CD4-positive, alpha-beta memory T cell (primary cell): Measurements from ENCODE around the gene COL4A1. TPM values are rescaled to one million over a fixed set of nuclear protein-coding genes. Genes with fewer than 3 reads are reported as not detected.

Source experiments
- CTCF ChIA-PET: fragments of 350-600 bp; sonication (Branson Sonifier 250); formaldehyde crosslinking; loops from one replicate; lab custom pipeline; 2021; ENCODE audit warnings: inconsistent platforms; ENCODE audit not compliant: partially characterized antibody; lab: Charles Lee
- POLR2A ChIA-PET: fragments of 350-600 bp; sonication (Branson Sonifier 250); formaldehyde crosslinking; loops from one replicate; lab custom pipeline; 2021; ENCODE audit not compliant: partially characterized antibody; lab: Charles Lee
- DNase-seq, 5 donors: peaks; one replicate each; pipeline versions ENCODE4 v3.0.0 to v3.0.0-alpha.2; 2020 to 2022; ENCODE audit warnings: mixed read lengths in 1 of 5
- H3K27ac ChIP-seq: one replicate; pipeline ENCODE4 v1.7.0; 2013; ENCODE audit warnings: low read depth, low read length
- H3K27me3 ChIP-seq: 2 replicates; pipeline ENCODE4 v1.7.0; 2013; ENCODE audit warnings: mild to moderate bottlenecking, low read length, moderate library complexity; ENCODE audit not compliant: insufficient read depth
- H3K36me3 ChIP-seq: 2 replicates; pipeline ENCODE4 v1.7.0; 2013; ENCODE audit warnings: mild to moderate bottlenecking, low read length, moderate library complexity; ENCODE audit not compliant: insufficient read depth
- H3K4me1 ChIP-seq: 2 replicates; pipeline ENCODE4 v1.7.0; 2013; ENCODE audit warnings: mild to moderate bottlenecking, low read length, moderate library complexity; ENCODE audit not compliant: insufficient read depth
- H3K4me3 ChIP-seq, 2 donors: one replicate each; pipeline ENCODE4 v1.7.0; 2013; ENCODE audit warnings: low read length in 2 of 2, mild to moderate bottlenecking in 1 of 2
- H3K9me3 ChIP-seq, 2 donors: one replicate each; pipeline ENCODE4 v1.7.0; 2013; ENCODE audit warnings: low read length in 2 of 2, control low read depth in 1 of 2; ENCODE audit not compliant: control insufficient read depth in 1 of 2
- H3K27ac Mint-ChIP-seq, 7 donors: one replicate each; pipeline ENCODE4 v1.8.0; 2020 to 2021; ENCODE audit warnings: mixed read lengths in 7 of 7, mild to moderate bottlenecking in 6 of 7, inconsistent platforms in 3 of 7, moderate library complexity in 3 of 7
- H3K27me3 Mint-ChIP-seq, 2 donors: one replicate each; pipeline ENCODE4 v1.8.0; 2020 to 2021; ENCODE audit warnings: mixed read lengths in 2 of 2
- H3K36me3 Mint-ChIP-seq, 2 donors: one replicate each; pipeline ENCODE4 v1.8.0; 2020 to 2021; ENCODE audit warnings: mixed read lengths in 2 of 2, inconsistent platforms in 1 of 2, mild to moderate bottlenecking in 1 of 2
- H3K4me1 Mint-ChIP-seq, 4 donors: one replicate each; pipeline ENCODE4 v1.8.0; 2020 to 2021; ENCODE audit warnings: mixed read lengths in 4 of 4, mild to moderate bottlenecking in 1 of 4
- H3K4me3 Mint-ChIP-seq, 8 donors: one replicate each; pipeline ENCODE4 v1.8.0; 2020 to 2021; ENCODE audit warnings: mixed read lengths in 8 of 8, mild to moderate bottlenecking in 7 of 8, moderate library complexity in 6 of 8, inconsistent platforms in 3 of 8
- H3K9me3 Mint-ChIP-seq, 8 donors: one replicate each; pipeline ENCODE4 v1.8.0; 2020 to 2021; ENCODE audit warnings: mixed read lengths in 8 of 8, mild to moderate bottlenecking in 5 of 8, inconsistent platforms in 3 of 8, moderate library complexity in 1 of 8
- intact Hi-C: fragments of 100-400 bp; cut with micrococcal nuclease; formaldehyde crosslinking; loops from one replicate; pipeline ENCODE4 v1.15.1; 2023
- polyA plus RNA-seq, 2 donors: library from polyadenylated mRNA; unstranded; fragments of 300-500 nt; fragmentation: Illumina TruSeq; gene quantifications; one replicate each; pipeline ENCODE4 v1.2.3, GENCODE V29; 2021
- total RNA-seq, 2 experiments: library from RNA; stranded (reverse); gene quantifications; one replicate each; pipeline ENCODE4 v1.2.3, GENCODE V29; 2021

Gene COL4A1
- total and polyA plus RNA-seq, 4 experiments from 2014 or later = not detected

DNA sequence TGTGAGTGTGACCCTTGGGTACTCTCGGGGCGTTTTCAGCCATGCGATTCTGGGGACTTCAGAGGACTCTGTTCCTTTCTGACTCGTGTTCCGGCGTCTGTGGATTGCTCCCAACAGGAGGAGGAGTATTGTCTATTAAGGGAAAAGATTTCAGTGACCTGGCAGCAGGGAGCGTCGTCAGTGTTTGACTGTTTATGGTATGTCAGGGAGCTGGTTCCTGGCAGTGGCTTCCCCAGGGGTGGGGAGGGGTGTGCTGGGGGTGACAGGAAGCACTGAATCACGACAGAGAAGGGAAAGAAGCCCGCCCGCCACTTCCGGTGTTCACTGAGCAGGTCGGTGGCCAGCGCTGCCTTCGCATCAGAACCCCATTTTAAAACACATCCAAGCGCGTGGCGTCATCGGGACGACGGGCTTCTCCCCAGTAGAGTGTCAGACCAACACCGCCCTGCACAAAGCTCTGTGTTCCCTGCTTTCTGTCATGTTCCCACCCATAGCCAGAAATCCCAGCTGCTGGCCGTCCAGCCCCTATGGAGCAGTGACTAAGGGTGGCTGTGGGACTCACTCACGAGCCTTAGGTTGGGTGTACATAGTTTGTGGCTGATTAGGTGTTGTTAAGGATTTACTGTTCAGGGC, 34.0 kb upstream of the COL4A1 start:
- Histone ChIP-seq H3K4me1 (peaks cover 14% of the 10 kb centered on the region), H3K4me3 (no peak overlapping the region), H3K27me3 (no peaks in the 10 kb centered on the region), H3K36me3 (no peaks in the 10 kb centered on the region), H3K9me3 (no peaks in the 10 kb centered on the region), H3K27ac (no peak overlapping the region)
- Mint-ChIP-seq H3K9me3 (peaks cover 0 to 7% (median 0%) of the 10 kb centered on the region in 8 donors), H3K36me3 (no peaks in the 10 kb centered on the region), H3K4me1 (peaks cover 11 to 26% (median 17%) of the 10 kb centered on the region in 4 donors), H3K27ac (peak overlapping the region; percentile 17 to 72 (median 51)), H3K27me3 (peaks cover 8 to 13% of the 10 kb centered on the region in 2 donors), H3K4me3 (peak overlapping the region; percentile 55 to 79 (median 70))
- peak in 4 of 5 donors; percentile 11 to 36 (median 30) for DNase-seq
- ChIA-PET POLR2A (no interaction called here), CTCF (no interaction called here)
- intact Hi-C loops = no loop called here

DNA sequence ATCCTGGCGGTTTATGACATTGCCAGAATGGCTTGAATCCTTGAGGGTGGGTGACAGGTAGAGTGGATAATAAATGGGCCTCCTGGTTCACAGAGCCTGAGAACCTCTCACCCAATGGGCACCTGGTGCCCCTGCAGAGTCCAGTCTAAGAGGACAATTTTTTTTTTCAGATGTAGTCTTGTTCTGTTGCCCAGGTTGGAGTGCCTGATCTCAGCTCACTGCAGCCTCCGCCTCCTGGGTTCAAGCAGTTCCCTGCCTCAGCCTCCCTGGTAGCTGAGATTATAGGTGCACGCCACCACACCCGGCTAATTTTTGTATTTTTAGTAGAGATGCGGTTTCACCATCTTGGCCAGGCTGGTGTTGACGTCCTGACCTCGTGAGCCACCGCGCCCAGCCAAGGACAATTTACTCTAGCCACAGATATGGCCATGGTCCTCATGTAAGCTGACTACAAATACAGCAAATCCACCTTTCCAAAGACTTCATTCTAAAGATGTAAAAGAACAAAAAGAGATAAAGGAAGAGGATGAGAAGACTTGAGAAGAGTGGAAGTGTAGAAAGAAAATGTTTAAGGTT, 33.1 kb upstream of the COL4A1 start:
- peak overlapping the region in 2 of 7 donors; percentile 10 to 76 for H3K27ac Mint-ChIP-seq
- peak overlapping the region in 4 of 8 donors; percentile 63 to 79 (median 74) for H3K4me3 Mint-ChIP-seq
- ChIA-PET POLR2A (no interaction called here), CTCF (no interaction called here)
- H3K4me1 ChIP-seq = peaks cover 14% of the 10 kb centered on the region
- no peaks in the 10 kb centered on the region for H3K36me3 Mint-ChIP-seq
- H3K9me3 Mint-ChIP-seq = peaks cover 0 to 9% (median 1%) of the 10 kb centered on the region in 8 donors
- H3K27me3 Mint-ChIP-seq = peaks cover 8 to 13% of the 10 kb centered on the region in 2 donors
- intact Hi-C loops = no loop called here
- H3K9me3 ChIP-seq = no peaks in the 10 kb centered on the region
- no peak overlapping the region for H3K4me3 ChIP-seq
- DNase-seq = no peak
- no peaks in the 10 kb centered on the region for H3K36me3 ChIP-seq
- H3K27me3 ChIP-seq = no peaks in the 10 kb centered on the region
- H3K27ac ChIP-seq = no peak overlapping the region
- H3K4me1 Mint-ChIP-seq = peaks cover 11 to 26% (median 17%) of the 10 kb centered on the region in 4 donors

DNA sequence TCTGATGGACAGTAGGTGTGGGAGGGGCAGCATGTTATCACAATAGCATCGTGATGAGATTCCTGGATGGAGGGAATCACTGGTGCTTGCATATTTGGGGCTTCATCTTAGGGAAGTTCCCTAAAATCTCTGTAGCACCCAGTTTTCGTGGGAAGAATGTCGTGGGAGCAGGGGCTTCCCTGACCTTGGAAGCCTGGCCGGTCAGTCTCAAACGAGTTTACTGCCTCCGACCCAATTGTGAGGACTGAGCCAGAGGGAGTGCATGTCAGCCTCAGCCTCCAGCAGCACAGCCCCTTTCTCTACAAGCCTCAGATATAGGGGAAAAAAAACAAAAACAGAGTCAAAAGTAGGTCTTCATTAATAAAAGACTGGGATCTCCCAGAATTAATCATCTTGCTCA, 32.3 kb upstream of the COL4A1 start:
- POLR2A ChIA-PET = no interaction called here
- Mint-ChIP-seq H3K9me3 (peaks cover 0 to 9% (median 4%) of the 10 kb centered on the region in 8 donors), H3K27ac (no peak overlapping the region), H3K4me1 (peaks cover 11 to 26% (median 17%) of the 10 kb centered on the region in 4 donors), H3K27me3 (peaks cover 8 to 14% of the 10 kb centered on the region in 2 donors), H3K36me3 (peaks cover 0 to 1% of the 10 kb centered on the region in 2 donors), H3K4me3 (no peak overlapping the region)
- DNase-seq = no peak
- Histone ChIP-seq H3K27me3 (no peaks in the 10 kb centered on the region), H3K27ac (no peak overlapping the region), H3K4me3 (no peak overlapping the region), H3K36me3 (no peaks in the 10 kb centered on the region), H3K9me3 (no peaks in the 10 kb centered on the region), H3K4me1 (peaks cover 14% of the 10 kb centered on the region)
- intact Hi-C loops = no loop called here
- CTCF ChIA-PET = no interaction called here

DNA sequence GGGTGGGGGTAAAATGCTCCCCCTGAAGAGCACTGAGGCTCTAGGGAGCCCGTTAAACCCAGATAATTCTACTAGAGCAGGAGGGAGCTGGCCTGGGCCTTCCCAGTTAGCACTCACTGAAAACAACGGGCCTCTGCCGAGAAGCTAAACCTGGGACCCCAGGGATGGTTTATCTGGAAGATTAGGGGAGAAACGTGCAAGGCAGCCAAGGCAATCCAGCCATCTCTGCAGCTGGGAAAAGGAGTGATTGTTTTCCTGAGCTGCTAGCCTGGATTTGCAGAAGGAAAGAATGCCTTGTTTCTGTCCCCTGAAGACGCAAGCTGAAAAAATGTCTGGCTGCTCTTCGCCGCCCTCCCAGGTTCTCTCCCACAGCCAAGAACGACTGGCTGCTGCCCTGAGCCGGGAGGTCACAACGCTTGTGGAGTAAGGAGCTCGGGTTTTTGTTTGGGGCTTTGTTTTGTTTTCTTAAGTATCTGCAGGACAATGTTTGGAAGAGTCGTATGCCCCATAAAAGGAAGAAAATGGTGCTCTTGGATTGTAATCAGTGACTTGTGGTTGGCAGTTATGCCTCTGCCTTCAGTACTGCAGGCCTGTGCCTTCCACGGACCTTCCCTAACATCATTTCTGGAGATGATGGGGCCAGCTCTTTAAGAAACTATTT, 31.6 kb upstream of the COL4A1 start:
- Mint-ChIP-seq H3K9me3 (peaks cover 0 to 9% (median 4%) of the 10 kb centered on the region in 8 donors), H3K36me3 (peaks cover 0 to 1% of the 10 kb centered on the region in 2 donors), H3K27ac (no peak overlapping the region), H3K4me1 (peaks cover 11 to 26% (median 17%) of the 10 kb centered on the region in 4 donors), H3K27me3 (peaks cover 8 to 14% of the 10 kb centered on the region in 2 donors), H3K4me3 (peak overlapping the region in 1 of 8 donors; percentile 2)
- peaks cover 14% of the 10 kb centered on the region for H3K4me1 ChIP-seq
- no peaks in the 10 kb centered on the region for H3K27me3 ChIP-seq
- CTCF ChIA-PET = no interaction called here
- no peak overlapping the region for H3K27ac ChIP-seq
- H3K36me3 ChIP-seq = no peaks in the 10 kb centered on the region
- POLR2A ChIA-PET = no interaction called here
- H3K4me3 ChIP-seq = no peak overlapping the region
- DNase-seq = no peak
- intact Hi-C loops = no loop called here
- no peaks in the 10 kb centered on the region for H3K9me3 ChIP-seq

DNA sequence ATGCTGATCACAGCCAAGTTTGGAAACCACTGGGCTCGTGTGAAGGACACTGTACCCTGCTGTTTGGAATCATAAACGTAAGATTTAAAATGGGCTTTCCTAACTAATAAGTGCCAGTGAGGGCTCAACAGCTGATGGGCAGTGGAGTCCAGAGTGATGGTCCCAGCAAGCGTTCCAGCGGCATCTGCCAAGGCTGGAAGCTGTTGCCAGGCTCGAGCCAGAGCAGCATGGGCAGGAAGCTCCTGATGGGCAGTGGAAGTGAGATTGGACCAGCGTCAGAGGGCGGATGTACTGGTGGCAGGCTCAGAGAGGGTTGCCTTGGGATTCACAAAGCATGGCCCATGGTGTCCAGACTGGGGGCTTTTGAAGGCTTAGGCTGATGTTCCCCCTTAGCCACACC, 30.3 kb upstream of the COL4A1 start:
- no peak overlapping the region for H3K4me3 ChIP-seq
- POLR2A ChIA-PET = no interaction called here
- CTCF ChIA-PET = no interaction called here
- no peak overlapping the region for H3K27ac Mint-ChIP-seq
- intact Hi-C loops = no loop called here
- H3K4me3 Mint-ChIP-seq = no peak overlapping the region
- H3K4me1 ChIP-seq = peaks cover 14% of the 10 kb centered on the region
- peaks cover 8 to 18% of the 10 kb centered on the region in 2 donors for H3K27me3 Mint-ChIP-seq
- H3K36me3 Mint-ChIP-seq = peaks cover 0 to 1% of the 10 kb centered on the region in 2 donors
- H3K36me3 ChIP-seq = no peaks in the 10 kb centered on the region
- no peaks in the 10 kb centered on the region for H3K27me3 ChIP-seq
- DNase-seq = no peak
- peaks cover 11 to 26% (median 17%) of the 10 kb centered on the region in 4 donors for H3K4me1 Mint-ChIP-seq
- H3K9me3 ChIP-seq = no peaks in the 10 kb centered on the region
- peaks cover 0 to 9% (median 5%) of the 10 kb centered on the region in 8 donors for H3K9me3 Mint-ChIP-seq
- H3K27ac ChIP-seq = no peak overlapping the region

DNA sequence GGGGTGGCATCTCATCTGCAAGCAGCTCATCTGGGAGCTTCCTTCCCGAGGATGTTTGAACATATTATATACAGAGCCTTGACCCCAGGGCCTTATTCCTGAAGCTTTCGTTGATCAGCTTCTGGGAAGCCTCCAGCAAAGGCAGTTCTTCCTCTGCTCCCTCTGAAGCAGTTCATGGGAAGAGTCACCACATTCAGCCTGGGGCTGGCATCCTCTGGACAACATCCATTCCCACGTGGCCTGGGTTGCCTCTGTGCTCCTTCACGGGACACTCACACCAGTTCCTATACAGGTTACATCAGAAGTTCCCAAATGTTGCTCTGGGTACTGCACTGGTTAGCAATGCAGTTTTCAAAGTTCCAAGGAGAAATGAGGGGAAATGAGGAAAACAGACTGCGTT, 29.7 kb upstream of the COL4A1 start:
- Mint-ChIP-seq H3K36me3 (peaks cover 0 to 1% of the 10 kb centered on the region in 2 donors), H3K27ac (no peak overlapping the region), H3K9me3 (peaks cover 0 to 9% (median 5%) of the 10 kb centered on the region in 8 donors), H3K27me3 (peaks cover 6 to 18% of the 10 kb centered on the region in 2 donors), H3K4me1 (peaks cover 10 to 24% (median 16%) of the 10 kb centered on the region in 4 donors), H3K4me3 (no peak overlapping the region)
- ChIA-PET CTCF (no interaction called here), POLR2A (no interaction called here)
- Histone ChIP-seq H3K9me3 (no peaks in the 10 kb centered on the region), H3K4me1 (peaks cover 14% of the 10 kb centered on the region), H3K4me3 (no peak overlapping the region), H3K27ac (no peak overlapping the region), H3K36me3 (no peaks in the 10 kb centered on the region), H3K27me3 (no peaks in the 10 kb centered on the region)
- intact Hi-C loops = no loop called here
- no peak for DNase-seq

DNA sequence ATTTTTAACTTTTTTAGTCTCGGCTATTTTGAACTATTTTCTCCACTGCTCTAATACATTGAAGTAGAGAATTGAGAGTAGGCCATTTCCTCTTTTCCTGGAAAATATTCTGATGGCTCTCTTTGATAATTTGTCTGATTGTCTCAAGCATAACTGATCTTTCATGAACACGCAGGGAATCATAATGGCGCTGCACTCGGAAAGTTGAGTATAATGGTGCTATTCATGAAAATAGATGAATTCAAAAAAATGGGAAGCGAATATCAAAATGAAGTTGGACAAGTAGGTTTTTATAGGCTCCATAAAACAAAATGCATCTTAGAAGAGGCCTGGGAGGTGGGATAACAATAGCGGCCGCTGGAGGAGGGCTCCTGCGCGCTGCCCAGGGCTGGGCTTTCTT, 29.2 kb upstream of the COL4A1 start:
- Mint-ChIP-seq H3K4me3 (no peak overlapping the region), H3K36me3 (peaks cover 0 to 1% of the 10 kb centered on the region in 2 donors), H3K4me1 (peaks cover 8 to 18% (median 11%) of the 10 kb centered on the region in 4 donors), H3K27ac (no peak overlapping the region), H3K27me3 (peaks cover 6 to 18% of the 10 kb centered on the region in 2 donors), H3K9me3 (peaks cover 0 to 9% (median 5%) of the 10 kb centered on the region in 8 donors)
- no peaks in the 10 kb centered on the region for H3K36me3 ChIP-seq
- no peak overlapping the region for H3K27ac ChIP-seq
- ChIA-PET CTCF (no interaction called here), POLR2A (no interaction called here)
- intact Hi-C loops = no loop called here
- peaks cover 14% of the 10 kb centered on the region for H3K4me1 ChIP-seq
- no peak for DNase-seq
- no peaks in the 10 kb centered on the region for H3K9me3 ChIP-seq
- H3K4me3 ChIP-seq = no peak overlapping the region
- no peaks in the 10 kb centered on the region for H3K27me3 ChIP-seq
